Fibroblast of the aortic adventitia (primary cell): Measurements from ENCODE around the gene MAML3. TPM values are rescaled to one million over a fixed set of nuclear protein-coding genes. Genes with fewer than 3 reads are reported as not detected.

Experiments
- DNase-seq: peaks from one replicate; pipeline ENCODE4 v3.0.0-alpha.2; 2010; ENCODE audit warnings: low read depth
- H3K4me3 ChIP-seq: 2 replicates; pipeline ENCODE4 v1.5.1; 2011; ENCODE audit warnings: low read depth, mild to moderate bottlenecking, control low read depth, low read length, moderate library complexity
- CTCF ChIP-seq: IDR thresholded peaks from 2 replicates; pipeline ENCODE4 v1.5.1; 2011; ENCODE audit warnings: mild to moderate bottlenecking, low read length, control low read depth, inconsistent platforms; ENCODE audit not compliant: insufficient read depth
- total RNA-seq: library from RNA; depleted of rRNA; stranded (reverse); fragments of >200 nt; gene quantifications from 2 replicates; pipeline ENCODE4 v1.2.3, GENCODE V29; 2012; ENCODE audit warnings: low replicate concordance

Gene MAML3
- total RNA-seq, 1 donor: 4.6 TPM

DNA sequence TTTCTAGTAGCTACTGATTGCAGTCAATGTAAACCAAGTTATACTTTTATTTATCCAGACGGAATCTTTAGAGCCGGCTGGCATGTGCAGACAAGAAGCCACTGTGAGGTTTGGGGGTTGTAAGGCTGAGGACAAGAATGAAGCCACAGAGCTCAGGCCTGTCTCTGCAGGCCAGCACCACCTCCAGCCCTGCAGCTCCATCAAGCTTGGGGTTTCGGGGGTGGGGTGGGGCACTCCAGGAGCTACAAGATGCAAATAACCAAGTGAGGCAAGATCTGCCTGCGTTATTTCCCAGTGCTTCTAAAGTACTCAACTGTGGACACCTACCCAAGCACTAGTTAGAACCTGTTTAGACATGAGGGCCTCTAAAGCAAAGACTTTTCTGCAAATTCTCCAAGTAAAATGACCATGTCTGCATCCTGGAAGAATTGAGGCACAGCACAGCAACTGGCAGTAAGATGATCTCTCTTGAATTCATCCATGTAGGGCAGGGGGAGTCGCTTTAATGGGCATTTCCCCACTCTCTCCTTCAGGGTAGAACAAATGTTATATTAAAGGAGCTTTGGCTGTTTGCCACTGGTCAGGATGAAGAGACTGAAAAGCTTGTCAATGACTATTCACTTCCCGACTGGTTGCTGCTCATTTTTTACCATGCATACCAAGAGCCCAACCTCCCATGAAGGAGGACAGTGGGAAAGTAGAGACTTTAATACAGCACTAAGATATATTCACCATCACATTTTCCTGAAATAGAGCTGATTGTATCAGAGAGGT is 265.8 kb downstream of the MAML3 start:
- no peak for TF ChIP-seq CTCF
- no peak for DNase-seq
- no peak overlapping the region for H3K4me3 ChIP-seq

GRCh38 chr4:139887376-139887802 is 266.6 kb downstream of the MAML3 start:
- H3K4me3 ChIP-seq: no peak overlapping the region
- no peak for DNase-seq
- no peak for TF ChIP-seq CTCF

DNA sequence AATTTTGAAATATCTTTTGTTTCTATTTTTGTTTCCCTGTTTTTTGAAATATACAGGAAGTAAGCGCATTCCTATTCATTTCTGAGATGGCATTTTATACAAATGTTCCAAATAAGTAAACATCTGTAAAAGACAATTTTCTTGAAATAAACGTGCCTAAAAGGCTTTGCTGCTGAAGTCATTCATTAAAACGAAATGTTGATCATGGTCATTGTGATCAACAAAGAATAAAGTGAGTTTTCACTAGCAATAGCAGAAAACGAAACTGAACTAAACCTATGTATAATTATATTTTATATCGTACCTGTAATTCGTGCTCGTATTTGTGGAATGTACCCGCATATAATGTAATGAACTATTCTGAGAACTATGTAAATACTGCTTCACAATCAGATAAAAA is 267.2 kb downstream of the MAML3 start:
- H3K4me3 ChIP-seq: no peak overlapping the region
- TF ChIP-seq CTCF: no peak
- no peak for DNase-seq

DNA sequence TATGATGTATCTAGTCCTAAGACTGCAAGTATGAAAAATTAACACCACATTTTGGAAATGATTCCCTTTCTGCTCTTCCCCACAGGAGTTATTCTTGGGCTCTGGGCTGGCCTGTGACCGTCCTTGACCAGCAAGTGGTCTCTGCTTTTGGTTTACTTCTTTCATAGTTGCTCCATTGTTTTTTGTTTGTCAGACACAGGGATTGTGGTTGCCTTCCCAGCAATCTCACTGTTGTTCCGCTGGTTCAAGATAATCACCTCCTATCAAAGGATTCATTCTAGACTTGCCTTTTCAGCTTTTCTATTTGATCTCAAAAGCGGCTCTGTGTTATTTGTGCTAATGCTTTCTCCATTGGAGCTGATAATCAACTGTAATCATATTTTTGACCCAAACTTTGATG is 269.5 kb downstream of the MAML3 start:
- no peak overlapping the region for H3K4me3 ChIP-seq
- no peak for DNase-seq
- no peak for TF ChIP-seq CTCF

GRCh38 chr4:139880841-139881240 is 273.1 kb downstream of the MAML3 start:
- DNase-seq: no peak

GRCh38 chr4:139878050-139878449 is 275.9 kb downstream of the MAML3 start:
- DNase-seq: no peak
- no peak for TF ChIP-seq CTCF
- no peak overlapping the region for H3K4me3 ChIP-seq

More at GRCh38 chr4:139880841-139881240, 273.1 kb downstream of the MAML3 start:
- TF ChIP-seq CTCF: no peak
- H3K4me3 ChIP-seq: no peak overlapping the region
